Spleen (tissue), 11 donors: Measurements from ENCODE around the gene ROGDI. TPM values are rescaled to one million over a fixed set of nuclear protein-coding genes. Genes with fewer than 3 reads are reported as not detected.

ENCODE experiments used
- DNase-seq: peaks from one replicate; pipeline ENCODE4 v3.0.0-alpha.2; 2020
- H3K27ac ChIP-seq, 8 donors: fragments of 200-600 bp; sonication (generic) in 7 of 8; 1 replicate in 4 of 8; 2 replicates in 4 of 8; pipeline versions ENCODE4 v1.5.0 to v1.8.0; 2016 to 2021; ENCODE audit warnings: inconsistent platforms in 4 of 8, mild to moderate bottlenecking in 4 of 8, moderate library complexity in 1 of 8
- H3K27me3 ChIP-seq, 7 donors: fragments of 200-600 bp; sonication (generic) in 6 of 7; replicated peaks in 1 of 7; 1 replicate in 4 of 7; 2 replicates in 3 of 7; pipeline versions ENCODE4 v1.5.0 to v1.8.0; 2016 to 2021; ENCODE audit warnings: inconsistent platforms in 3 of 7, mild to moderate bottlenecking in 1 of 7
- H3K36me3 ChIP-seq, 6 donors: fragments of 200-600 bp; sonication (generic) in 5 of 6; 1 replicate in 4 of 6; 2 replicates in 2 of 6; pipeline versions ENCODE4 v1.5.0 to v1.8.0; 2016 to 2021; ENCODE audit warnings: inconsistent platforms in 2 of 6
- H3K4me1 ChIP-seq, 6 donors: fragments of 200-600 bp; sonication (generic) in 5 of 6; 1 replicate in 3 of 6; 2 replicates in 3 of 6; pipeline versions ENCODE4 v1.5.0 to v1.8.0; 2016 to 2021; ENCODE audit warnings: inconsistent platforms in 3 of 6
- H3K4me3 ChIP-seq, 8 donors: fragments of 200-600 bp; sonication (generic) in 7 of 8; 1 replicate in 4 of 8; 2 replicates in 4 of 8; pipeline versions ENCODE4 v1.5.0 to v1.8.0; 2016 to 2021; ENCODE audit warnings: inconsistent platforms in 4 of 8, mild to moderate bottlenecking in 4 of 8, moderate library complexity in 2 of 8
- H3K9me3 ChIP-seq, 8 donors: fragments of 200-600 bp; sonication (generic) in 7 of 8; 1 replicate in 4 of 8; 2 replicates in 4 of 8; pipeline versions ENCODE4 v1.5.0 to v1.8.0; 2016 to 2021; ENCODE audit warnings: inconsistent platforms in 4 of 8
- CTCF ChIP-seq, 11 experiments: fragments of 200-600 bp in 7 of 11; fragments of 450-650 bp in 4 of 11; sonication (generic) in 4 of 11; IDR thresholded peaks in 8 of 11; conservative IDR thresholded peaks in 3 of 11; 1 replicate in 7 of 11; 2 replicates in 4 of 11; pipeline versions ENCODE4 v1.4.0 to v1.8.0; 2016 to 2021; ENCODE audit warnings: antibody characterized with exemption in 11 of 11, inconsistent platforms in 4 of 11, mild to moderate bottlenecking in 1 of 11
- POLR2A ChIP-seq, 3 donors: fragments of 450-650 bp; IDR thresholded peaks; one replicate each; pipeline ENCODE4 v1.5.1; 2017; ENCODE audit warnings: antibody characterized with exemption in 3 of 3, mild to moderate bottlenecking in 1 of 3
- POLR2AphosphoS5 ChIP-seq, 3 donors: sonication (generic); formaldehyde crosslinking; IDR thresholded peaks; one replicate each; pipeline ENCODE4 v1.5.1; 2017; ENCODE audit warnings: antibody characterized with exemption in 3 of 3
- WGBS, 5 donors: extraction: QIAGEN DNeasy Blood & Tissue Kit in 3 of 5; methylation state at CpG; one replicate each; pipeline versions ENCODE4 v1.1.5 to v1.1.7; 2013 to 2018; 5-methylcytosine and 5-hydroxymethylcytosine counted together
- intact Hi-C: fragments of 100-400 bp; cut with DNase I; formaldehyde crosslinking; loops from one replicate; pipeline ENCODE4 v1.15.0; 2023; ENCODE audit warnings: low total_unique reads
- polyA plus RNA-seq, 3 donors: library from polyadenylated mRNA; stranded (reverse); fragments of 200-250 nt; gene quantifications; one replicate each; pipeline ENCODE4 v1.2.1, GENCODE V29; 2013
- total RNA-seq, 7 donors: library from RNA; depleted of rRNA in 3 of 7; stranded (reverse); fragments of >200 nt in 3 of 7; fragmentation: NEBNext Ultra II Directional in 4 of 7; extraction: Animal tissue kit (Norgen Biotek cat#: 25700) in 4 of 7; gene quantifications; one replicate each; pipeline versions ENCODE4 v1.1.0 to v1.2.1, GENCODE V29; 2016 to 2021
- donor health status: healthy with polysubstance abuse.
- donor health status: DM: no; HTN: no; CAD: no; lungs with moderate emphysema.
- donor health status: DM: no; HTN: no; CAD: no.
- donor health status: Bipolar disorder and iron deficiency.
- donor health status: healthy.
- donor health status: DM: no; HTN: no; CAD: no.
- donor health status: DM: yes; HTN: yes; CAD: no.

Gene ROGDI
- total and polyA plus RNA-seq, 10 donors, result 24.6 to 47.5 (median 31.9) TPM

DNA sequence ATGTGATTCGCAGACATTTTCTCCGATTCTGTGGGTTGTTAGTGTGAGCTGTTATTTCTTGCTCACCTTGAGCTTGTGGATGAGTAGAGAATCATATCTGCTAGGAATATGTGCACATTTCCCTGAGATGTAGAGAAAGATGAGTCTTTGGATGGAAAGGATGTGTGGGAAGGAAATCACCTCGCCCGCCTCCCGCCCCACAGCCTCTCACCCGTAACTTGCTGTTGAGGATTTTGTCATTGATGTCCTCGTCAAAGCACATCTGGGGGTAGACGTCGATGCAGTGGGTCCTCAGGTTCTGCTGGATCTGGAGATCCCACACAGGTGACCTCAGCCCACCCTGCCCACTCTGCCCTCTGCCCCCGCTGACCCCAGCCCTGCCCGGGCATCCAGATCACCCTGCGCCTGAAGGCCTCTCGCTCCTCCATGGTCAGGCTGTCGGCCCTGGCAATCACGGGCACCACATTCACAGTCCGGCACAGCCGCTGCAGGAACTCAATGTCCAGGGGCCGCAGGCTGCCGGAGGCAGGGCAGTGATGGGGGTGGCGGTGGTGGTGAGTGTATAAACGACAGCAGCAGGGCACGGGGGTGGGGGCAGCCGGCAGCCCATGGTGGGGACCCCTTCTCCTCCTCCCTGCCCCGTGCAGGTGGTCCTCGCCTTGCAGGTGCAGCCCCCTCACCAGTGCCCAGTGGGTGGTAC lies 19.0 kb downstream of the ROGDI start:
- 87 to 91% (median 88%) methylated on average over 9 to 25 of the region's 25 CpGs for WGBS, 5 donors
- DNase-seq, result no peak
- no peaks in the 10 kb centered on the region for H3K9me3 ChIP-seq
- no peaks in the 10 kb centered on the region for H3K4me1 ChIP-seq
- H3K36me3 ChIP-seq, result no peaks in the 10 kb centered on the region
- TF ChIP-seq POLR2AphosphoS5 (IDR thresholded peaks at IDR 0.05) (no peak), CTCF (IDR thresholded peaks at IDR 0.05 in 8 of 11, conservative IDR thresholded peaks at IDR 0.05 in 3 of 11) (no peak), POLR2A (IDR thresholded peaks at IDR 0.05) (no peak)
- no peaks in the 10 kb centered on the region for H3K27me3 ChIP-seq
- H3K4me3 ChIP-seq, result no peak overlapping the region
- no peak overlapping the region for H3K27ac ChIP-seq
- intact Hi-C loops, result no loop called here

DNA sequence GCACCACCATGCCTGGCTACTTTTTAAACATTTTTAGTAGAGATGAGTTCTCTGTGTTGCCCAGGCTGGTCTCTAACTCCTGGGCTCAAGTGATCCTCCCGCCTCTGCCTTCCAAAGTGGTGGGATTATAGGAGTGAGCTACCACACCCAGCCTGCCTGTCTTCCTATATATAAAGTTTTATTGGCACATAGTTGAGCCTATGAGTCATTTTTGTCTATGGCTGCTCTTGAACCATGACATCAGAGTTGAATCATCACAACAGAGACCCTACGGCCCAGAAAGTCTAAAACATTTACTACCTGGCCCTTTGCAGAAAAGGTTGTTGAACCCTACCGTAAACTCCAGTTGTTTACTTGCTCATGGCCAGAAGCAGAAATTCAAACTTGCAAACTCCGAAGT lies 22.2 kb downstream of the ROGDI start:
- H3K36me3 ChIP-seq, result no peaks in the 10 kb centered on the region
- no peak overlapping the region for H3K27ac ChIP-seq
- intact Hi-C loops, result no loop called here
- H3K9me3 ChIP-seq, result no peaks in the 10 kb centered on the region
- 78 to 90% (median 85%) methylated on average over 4 of the region's 4 CpGs for WGBS, 5 donors
- no peaks in the 10 kb centered on the region for H3K27me3 ChIP-seq
- H3K4me1 ChIP-seq, result no peaks in the 10 kb centered on the region
- DNase-seq, result no peak
- H3K4me3 ChIP-seq, result no peak overlapping the region
- TF ChIP-seq CTCF (IDR thresholded peaks at IDR 0.05 in 8 of 11, conservative IDR thresholded peaks at IDR 0.05 in 3 of 11) (no peak), POLR2AphosphoS5 (IDR thresholded peaks at IDR 0.05) (no peak), POLR2A (IDR thresholded peaks at IDR 0.05) (no peak)

DNA sequence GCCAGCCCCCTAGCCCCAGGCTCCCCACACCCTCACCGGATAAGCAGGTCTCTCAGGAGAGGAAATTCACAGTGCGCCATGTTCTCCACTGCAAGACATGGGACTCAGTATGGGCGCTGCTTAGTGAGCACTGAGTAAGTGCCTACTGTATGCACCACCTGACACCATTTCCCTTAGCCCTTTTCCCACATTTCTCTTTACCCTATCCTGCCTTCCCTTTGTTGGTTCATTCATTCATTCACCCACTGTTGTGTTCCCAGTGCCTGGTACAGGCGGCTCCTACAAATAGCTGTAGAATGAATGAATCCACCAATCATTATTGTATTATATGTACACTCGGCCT lies 24.4 kb downstream of the ROGDI start:
- no peak for TF ChIP-seq POLR2A (IDR thresholded peaks at IDR 0.05)
- no peak for TF ChIP-seq CTCF (IDR thresholded peaks at IDR 0.05 in 8 of 11, conservative IDR thresholded peaks at IDR 0.05 in 3 of 11)
- no peak for TF ChIP-seq POLR2AphosphoS5 (IDR thresholded peaks at IDR 0.05)
- Histone ChIP-seq H3K27me3 (no peaks in the 10 kb centered on the region), H3K36me3 (no peaks in the 10 kb centered on the region), H3K27ac (no peak overlapping the region), H3K9me3 (no peaks in the 10 kb centered on the region), H3K4me3 (no peak overlapping the region), H3K4me1 (no peaks in the 10 kb centered on the region)
- DNase-seq, result no peak
- WGBS, 5 donors, result 87 to 91% (median 89%) methylated on average over 5 of the region's 5 CpGs
- intact Hi-C loops, result no loop called here

GRCh38 chr16:4777339-4778049 lies 24.9 kb downstream of the ROGDI start:
- no peak overlapping the region for H3K4me3 ChIP-seq
- no peaks in the 10 kb centered on the region for H3K27me3 ChIP-seq
- TF ChIP-seq POLR2A (IDR thresholded peaks at IDR 0.05), result no peak
- 76 to 91% (median 84%) methylated on average over 11 to 17 of the region's 17 CpGs for WGBS, 5 donors
- H3K9me3 ChIP-seq, result no peaks in the 10 kb centered on the region
- intact Hi-C loops, result no loop called here
- DNase-seq, result no peak
- no peaks in the 10 kb centered on the region for H3K4me1 ChIP-seq
- H3K27ac ChIP-seq, result no peak overlapping the region
- H3K36me3 ChIP-seq, result no peaks in the 10 kb centered on the region
